ENCODE data around the gene ATP2B3. TPM values are rescaled to one million over a fixed set of nuclear protein-coding genes. Genes with fewer than 3 reads are reported as not detected.

ATP2B3 gene
- polyA plus RNA-seq, 1 donor (not counting 4 experiments of a cell fraction or from before 2014, with no cell fraction given) = not detected

DNA sequence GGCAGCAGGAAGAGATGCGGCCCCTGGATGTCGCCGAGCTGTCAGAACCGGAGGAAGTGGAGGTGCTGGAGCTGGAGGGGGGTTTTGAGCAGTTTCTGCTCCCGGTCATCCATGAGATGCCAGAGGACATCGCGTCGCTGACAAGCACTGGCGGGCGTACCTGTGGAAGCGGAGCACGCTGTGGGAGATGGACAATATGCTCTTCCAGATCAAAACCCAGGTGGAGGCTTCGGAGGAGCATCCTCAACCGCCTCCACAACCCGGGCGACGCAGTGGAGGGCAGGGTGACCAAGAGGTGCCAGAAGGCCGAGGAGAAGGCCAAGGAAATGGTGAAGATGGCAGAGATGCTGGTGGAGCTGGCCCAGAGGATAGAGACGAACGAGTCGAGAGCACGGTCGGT, 89.1 kb downstream of the ATP2B3 start:
- no peaks in the 10 kb centered on the region for H4K20me1 ChIP-seq (ENCODE audit: control insufficient read depth, extremely low read depth, insufficient read depth, low read length)
- no peak overlapping the region for H3K4me3 ChIP-seq (ENCODE audit: control insufficient read depth in 2 of 3, extremely low read depth in 1 of 3, insufficient read depth in 2 of 3, low read depth in 1 of 3, low read length in 3 of 3)
- no peak overlapping the region for H3K4me2 ChIP-seq (ENCODE audit: control insufficient read depth, extremely low read depth, insufficient read depth, low read depth, low read length)
- FAIRE-seq (no peak), DNase-seq (ENCODE audit: low read depth, low spot score) (no peak)
- no peaks in the 10 kb centered on the region for H3K36me3 ChIP-seq (ENCODE audit: control insufficient read depth in 2 of 2, extremely low read depth in 1 of 2, insufficient read depth in 2 of 2, low read length in 2 of 2)
- dilution Hi-C loops (cut with MboI; ENCODE audit: extremely low pct_ligation_motif_present, low sequenced_read_pairs) = no loop called here
- H3K9ac ChIP-seq (ENCODE audit: control insufficient read depth, extremely low read depth, insufficient read depth, low read length) = no peak overlapping the region
- no peak overlapping the region for H2AFZ ChIP-seq (ENCODE audit: control insufficient read depth, low read length)
- H3K79me2 ChIP-seq (ENCODE audit: control insufficient read depth, insufficient read depth, low read length) = no peaks in the 10 kb centered on the region
- no peaks in the 10 kb centered on the region for H3K4me1 ChIP-seq (ENCODE audit: control insufficient read depth, extremely low read depth, insufficient read depth, low read length)
- no peaks in the 10 kb centered on the region for H3K9me3 ChIP-seq (ENCODE audit: control insufficient read depth, low read depth, low read length)
- TF ChIP-seq, protein P1, sequence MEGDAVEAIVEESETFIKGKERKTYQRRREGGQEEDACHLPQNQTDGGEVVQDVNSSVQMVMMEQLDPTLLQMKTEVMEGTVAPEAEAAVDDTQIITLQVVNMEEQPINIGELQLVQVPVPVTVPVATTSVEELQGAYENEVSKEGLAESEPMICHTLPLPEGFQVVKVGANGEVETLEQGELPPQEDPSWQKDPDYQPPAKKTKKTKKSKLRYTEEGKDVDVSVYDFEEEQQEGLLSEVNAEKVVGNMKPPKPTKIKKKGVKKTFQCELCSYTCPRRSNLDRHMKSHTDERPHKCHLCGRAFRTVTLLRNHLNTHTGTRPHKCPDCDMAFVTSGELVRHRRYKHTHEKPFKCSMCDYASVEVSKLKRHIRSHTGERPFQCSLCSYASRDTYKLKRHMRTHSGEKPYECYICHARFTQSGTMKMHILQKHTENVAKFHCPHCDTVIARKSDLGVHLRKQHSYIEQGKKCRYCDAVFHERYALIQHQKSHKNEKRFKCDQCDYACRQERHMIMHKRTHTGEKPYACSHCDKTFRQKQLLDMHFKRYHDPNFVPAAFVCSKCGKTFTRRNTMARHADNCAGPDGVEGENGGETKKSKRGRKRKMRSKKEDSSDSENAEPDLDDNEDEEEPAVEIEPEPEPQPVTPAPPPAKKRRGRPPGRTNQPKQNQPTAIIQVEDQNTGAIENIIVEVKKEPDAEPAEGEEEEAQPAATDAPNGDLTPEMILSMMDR (optimal IDR thresholded peaks at IDR 0.05 in 1 of 3, IDR thresholded peaks at IDR 0.05 in 1 of 3, conservative IDR thresholded peaks at IDR 0.05 in 1 of 3; ENCODE audit: extremely low read depth in 1 of 3, insufficient read depth in 2 of 3, low read length in 3 of 3) = no peak
- TF ChIP-seq EZH2 (IDR thresholded peaks at IDR 0.05; ENCODE audit: low read length) = no peak
- H3K9me1 ChIP-seq (ENCODE audit: control insufficient read depth, extremely low read depth, insufficient read depth, low read length) = no peaks in the 10 kb centered on the region
- no peak overlapping the region for H3K27ac ChIP-seq (ENCODE audit: control insufficient read depth, insufficient read depth, low read length)
- no peaks in the 10 kb centered on the region for H3K27me3 ChIP-seq (ENCODE audit: control insufficient read depth, extremely low read depth, insufficient read depth, low read length)

DNA sequence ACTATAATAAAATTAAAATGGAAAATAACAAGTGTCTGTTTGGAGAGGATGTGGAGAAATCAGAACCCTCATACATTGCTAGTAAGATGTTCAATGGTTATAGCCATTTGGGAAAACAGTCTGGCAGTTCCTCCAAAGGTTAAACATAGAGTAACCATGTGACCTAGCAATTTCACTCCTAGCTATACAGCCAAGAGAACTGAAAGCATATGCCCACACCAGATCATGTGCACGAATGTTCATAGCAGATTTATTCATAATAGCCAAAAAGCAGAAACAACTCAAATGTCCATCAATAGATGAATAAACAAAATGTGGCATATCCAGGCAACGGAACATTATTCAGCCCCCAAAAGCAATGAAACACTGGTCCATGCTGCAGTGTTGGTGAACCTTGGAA, 90.9 kb downstream of the ATP2B3 start:
- Histone ChIP-seq H3K27ac (ENCODE audit: control insufficient read depth, insufficient read depth, low read length) (no peak overlapping the region), H3K27me3 (ENCODE audit: control insufficient read depth, extremely low read depth, insufficient read depth, low read length) (no peaks in the 10 kb centered on the region), H2AFZ (ENCODE audit: control insufficient read depth, low read length) (no peak overlapping the region), H3K4me1 (ENCODE audit: control insufficient read depth, extremely low read depth, insufficient read depth, low read length) (no peaks in the 10 kb centered on the region), H3K9me3 (ENCODE audit: control insufficient read depth, low read depth, low read length) (no peaks in the 10 kb centered on the region), H3K9ac (ENCODE audit: control insufficient read depth, extremely low read depth, insufficient read depth, low read length) (no peak overlapping the region), H3K9me1 (ENCODE audit: control insufficient read depth, extremely low read depth, insufficient read depth, low read length) (no peaks in the 10 kb centered on the region), H4K20me1 (ENCODE audit: control insufficient read depth, extremely low read depth, insufficient read depth, low read length) (no peaks in the 10 kb centered on the region), H3K4me2 (ENCODE audit: control insufficient read depth, extremely low read depth, insufficient read depth, low read depth, low read length) (no peak overlapping the region), H3K79me2 (ENCODE audit: control insufficient read depth, insufficient read depth, low read length) (no peaks in the 10 kb centered on the region), H3K36me3 (ENCODE audit: control insufficient read depth in 2 of 2, extremely low read depth in 1 of 2, insufficient read depth in 2 of 2, low read length in 2 of 2) (no peaks in the 10 kb centered on the region), H3K4me3 (ENCODE audit: control insufficient read depth in 2 of 3, extremely low read depth in 1 of 3, insufficient read depth in 2 of 3, low read depth in 1 of 3, low read length in 3 of 3) (no peak overlapping the region)
- TF ChIP-seq, protein P1 (optimal IDR thresholded peaks at IDR 0.05 in 1 of 3, IDR thresholded peaks at IDR 0.05 in 1 of 3, conservative IDR thresholded peaks at IDR 0.05 in 1 of 3; ENCODE audit: extremely low read depth in 1 of 3, insufficient read depth in 2 of 3, low read length in 3 of 3) = no peak
- no peak for TF ChIP-seq EZH2 (IDR thresholded peaks at IDR 0.05; ENCODE audit: low read length)
- dilution Hi-C loops (cut with MboI; ENCODE audit: extremely low pct_ligation_motif_present, low sequenced_read_pairs) = no loop called here
- no peak for DNase-seq (ENCODE audit: low read depth, low spot score)
- no peak for FAIRE-seq

Measured in keratinocyte (primary cell).